GM20000 (cell line): ENCODE measurements around the gene UQCR11.
A peak's percentile ranks its signal among the peaks of the same experiment; 100 is the strongest.

Source experiments
- DNase-seq: peaks from one replicate; pipeline ENCODE4 v3.0.0; 2012; ENCODE audit warnings: low spot score
- TF ChIP-seq, protein P1 (sequence below): IDR thresholded peaks from 2 replicates; pipeline ENCODE4 v1.5.1; 2012; ENCODE audit warnings: mild to moderate bottlenecking, control low read depth; ENCODE audit errors: extremely low read depth, missing control alignments

Gene UQCR11

DNA sequence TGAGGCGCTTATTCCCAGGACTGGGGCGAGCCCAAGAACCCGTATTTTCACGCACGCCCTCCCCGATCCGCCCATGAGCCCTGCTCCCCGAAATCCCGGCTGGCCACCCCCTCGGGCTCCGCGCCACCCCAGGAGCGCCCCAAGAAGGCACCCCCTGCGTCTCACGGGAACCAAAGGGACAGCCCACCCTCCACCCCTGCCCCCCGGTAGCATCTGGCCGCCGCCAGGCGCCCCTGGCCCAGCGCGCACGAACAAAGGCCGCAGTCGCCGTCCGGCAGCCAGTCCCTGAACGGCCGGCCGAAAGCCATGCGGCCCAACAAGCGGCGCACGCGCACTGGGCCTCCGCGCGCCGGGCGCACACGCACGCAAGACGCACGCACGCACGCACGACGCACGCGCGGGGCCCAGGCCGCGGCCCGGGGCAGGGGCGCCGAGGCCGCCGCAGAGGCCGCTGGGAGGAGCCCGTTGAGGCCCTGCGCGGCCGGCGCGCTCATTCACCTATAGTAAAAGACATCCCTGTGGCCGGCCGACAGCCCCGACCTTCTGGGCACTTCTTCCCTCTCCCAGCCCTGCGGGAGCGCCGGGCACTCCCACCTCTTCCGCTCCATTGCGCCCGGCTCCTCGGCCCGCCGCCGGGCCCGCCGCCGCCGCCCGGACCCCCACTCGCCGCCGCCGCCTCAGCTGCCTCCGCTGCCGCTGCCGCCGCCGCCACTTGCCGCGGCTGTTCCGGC, 13.1 kb downstream of the UQCR11 start:
- peak; percentile 99 for DNase-seq
- TF ChIP-seq, protein P1, sequence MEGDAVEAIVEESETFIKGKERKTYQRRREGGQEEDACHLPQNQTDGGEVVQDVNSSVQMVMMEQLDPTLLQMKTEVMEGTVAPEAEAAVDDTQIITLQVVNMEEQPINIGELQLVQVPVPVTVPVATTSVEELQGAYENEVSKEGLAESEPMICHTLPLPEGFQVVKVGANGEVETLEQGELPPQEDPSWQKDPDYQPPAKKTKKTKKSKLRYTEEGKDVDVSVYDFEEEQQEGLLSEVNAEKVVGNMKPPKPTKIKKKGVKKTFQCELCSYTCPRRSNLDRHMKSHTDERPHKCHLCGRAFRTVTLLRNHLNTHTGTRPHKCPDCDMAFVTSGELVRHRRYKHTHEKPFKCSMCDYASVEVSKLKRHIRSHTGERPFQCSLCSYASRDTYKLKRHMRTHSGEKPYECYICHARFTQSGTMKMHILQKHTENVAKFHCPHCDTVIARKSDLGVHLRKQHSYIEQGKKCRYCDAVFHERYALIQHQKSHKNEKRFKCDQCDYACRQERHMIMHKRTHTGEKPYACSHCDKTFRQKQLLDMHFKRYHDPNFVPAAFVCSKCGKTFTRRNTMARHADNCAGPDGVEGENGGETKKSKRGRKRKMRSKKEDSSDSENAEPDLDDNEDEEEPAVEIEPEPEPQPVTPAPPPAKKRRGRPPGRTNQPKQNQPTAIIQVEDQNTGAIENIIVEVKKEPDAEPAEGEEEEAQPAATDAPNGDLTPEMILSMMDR: no peak

DNA sequence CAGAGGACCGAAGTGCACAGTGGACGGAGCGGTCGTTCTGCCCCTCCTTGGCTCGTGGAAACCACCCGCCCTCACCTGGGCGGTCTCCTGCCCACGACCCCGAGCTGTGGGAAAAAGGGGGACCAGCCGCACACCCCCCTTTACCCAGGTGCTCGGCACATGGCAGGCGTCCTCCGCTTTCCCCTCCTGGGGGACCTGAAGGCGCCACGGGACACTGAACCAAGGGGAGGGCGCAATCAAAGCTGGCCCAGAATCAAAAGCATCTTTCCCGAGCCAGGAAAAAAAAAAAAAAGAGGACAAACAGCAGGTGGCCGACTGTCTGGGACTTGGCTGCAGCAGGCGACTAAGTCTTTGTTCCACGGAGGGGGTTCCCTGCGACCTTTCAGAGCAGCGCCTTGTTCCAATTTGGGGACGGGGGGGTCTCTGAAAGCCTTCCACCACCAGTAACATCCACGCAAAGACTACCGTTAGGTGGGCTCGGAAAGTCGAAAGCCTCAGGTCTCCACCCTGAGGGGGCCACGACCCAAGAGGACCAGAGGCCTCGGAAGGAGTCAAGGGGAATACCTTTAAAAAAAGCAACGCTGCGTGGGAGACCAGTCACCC, 13.7 kb downstream of the UQCR11 start:
- TF ChIP-seq, protein P1: no peak
- DNase-seq: no peak

DNA sequence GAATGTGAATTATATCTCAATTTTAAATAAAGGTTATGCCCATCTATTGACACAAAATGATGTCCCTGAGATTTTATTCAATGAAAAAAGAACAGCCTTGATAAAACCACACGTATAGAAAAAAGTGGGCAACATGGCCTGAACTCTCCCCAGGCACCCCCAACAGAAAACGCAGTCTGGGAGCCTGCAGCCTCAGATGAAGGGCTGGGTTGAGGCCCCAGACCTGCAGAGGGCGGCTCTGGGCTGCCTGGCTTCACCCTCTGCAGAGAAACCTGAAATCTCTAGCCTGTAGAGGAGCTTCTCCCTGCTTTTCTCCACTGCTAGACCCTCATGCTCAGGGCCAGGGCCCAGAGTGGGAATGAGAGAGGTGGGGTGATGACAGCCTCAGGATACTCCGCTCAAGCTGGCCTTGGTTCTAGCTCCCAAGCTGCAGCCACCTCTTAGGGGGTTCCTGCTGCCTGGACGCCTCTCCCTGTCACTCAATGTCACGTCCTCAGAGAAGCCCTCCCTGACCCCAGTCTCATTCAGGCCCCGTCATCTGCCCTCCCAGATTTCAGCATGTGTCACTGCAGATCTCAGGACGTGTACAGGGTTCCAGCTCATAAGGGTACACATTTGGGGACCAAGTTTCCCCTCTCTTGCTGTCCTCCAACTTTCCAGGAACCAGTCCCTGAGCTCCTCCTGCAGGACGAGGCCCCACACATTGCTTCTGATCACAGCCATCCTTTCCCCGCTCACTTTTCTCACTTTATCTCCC, 14.4 kb downstream of the UQCR11 start:
- TF ChIP-seq, protein P1: peak; percentile 52
- peak; percentile 79 for DNase-seq

DNA sequence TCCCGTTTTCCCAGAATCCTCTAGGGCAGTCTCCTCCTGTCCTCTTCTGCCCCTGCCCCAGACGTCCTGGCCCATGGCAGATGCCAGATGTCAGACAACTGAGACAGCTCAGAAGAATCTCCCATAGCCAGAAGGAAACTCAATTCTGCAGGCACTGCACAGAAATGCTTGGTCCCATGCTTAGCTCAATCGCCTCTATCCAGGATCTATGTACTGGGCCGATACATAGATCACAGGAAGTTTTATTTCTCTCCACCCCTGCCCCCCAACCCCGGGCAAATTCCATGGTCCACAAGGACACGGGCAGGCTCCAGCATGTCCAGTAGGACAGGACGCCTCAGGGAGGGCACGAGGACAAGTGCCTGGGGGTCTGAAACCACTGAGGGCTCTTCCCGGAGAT, 17.4 kb downstream of the UQCR11 start:
- TF ChIP-seq, protein P1: no peak
- DNase-seq: no peak

DNA sequence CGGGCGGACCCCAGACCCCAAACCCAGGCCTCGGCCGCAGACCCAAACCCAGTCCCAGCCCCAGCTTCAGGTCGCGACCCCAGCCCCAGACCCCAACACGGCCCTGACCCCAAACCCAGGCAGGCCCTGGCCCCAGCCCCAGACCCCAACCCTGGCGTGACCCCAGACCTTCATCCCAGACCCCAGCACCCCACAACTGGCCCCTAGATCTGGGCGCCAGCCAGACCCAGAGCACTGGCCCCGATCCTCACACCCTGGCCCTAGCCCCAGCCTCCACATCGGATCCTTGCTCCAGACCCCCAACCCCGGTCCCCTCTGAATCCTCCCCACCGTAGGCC, 20.1 kb downstream of the UQCR11 start:
- no peak for DNase-seq
- TF ChIP-seq, protein P1: no peak

DNA sequence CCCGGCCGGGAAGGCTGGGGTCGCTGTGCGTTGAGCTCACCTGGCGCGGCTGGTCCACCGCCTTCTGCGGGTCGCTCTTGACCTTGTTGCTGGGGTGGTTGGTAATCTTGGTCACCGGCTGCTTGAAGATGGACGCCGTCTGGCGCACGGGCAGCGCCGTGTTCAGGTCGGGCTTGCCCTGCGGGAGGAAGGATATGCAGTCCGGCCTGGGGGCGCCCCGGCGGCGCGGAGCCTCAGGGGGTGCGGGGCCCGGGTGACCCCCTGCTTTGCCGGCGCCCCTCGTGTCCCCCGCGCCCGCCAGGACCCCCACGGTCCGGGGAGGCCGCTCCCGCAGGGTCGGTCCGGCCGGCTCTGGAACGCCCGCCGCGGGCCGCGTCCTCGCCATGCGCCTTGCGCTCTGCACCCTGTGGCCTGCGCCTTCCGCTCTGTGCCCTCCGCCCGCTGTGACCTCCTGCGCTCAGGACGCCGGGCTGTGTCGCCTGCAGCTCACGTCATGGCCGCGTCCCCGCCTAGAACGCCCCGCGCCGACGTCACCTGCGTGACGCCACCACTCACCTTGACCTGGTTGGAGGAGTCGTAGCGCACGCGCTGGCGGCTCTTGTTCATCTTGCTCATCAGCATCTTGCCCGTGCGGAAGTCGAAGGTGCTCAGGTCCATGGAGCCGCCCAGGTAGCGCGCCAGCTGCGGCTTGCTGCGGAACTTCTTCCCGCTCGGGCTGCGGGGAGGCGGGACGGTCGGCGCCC, 20.6 kb downstream of the UQCR11 start:
- peak; percentile 18 for DNase-seq
- TF ChIP-seq, protein P1: no peak
